Measurements from ENCODE around the gene SREBF1.

Gene SREBF1

GRCh38 chr17:17839791-17840707 is 3.3 kb upstream of the SREBF1 start:
- DNase-seq = peak; percentile 92

- peak; percentile 80 for DNase-seq
Measured at GRCh38 chr17:17837966-17838962, 1.5 kb upstream of the SREBF1 start.

- DNase-seq = no peak
Measured at GRCh38 chr17:17837380-17837821, 615 bp upstream of the SREBF1 start.

- peak; percentile 98 for DNase-seq
Measured at GRCh38 chr17:17836250-17836817, 452 bp downstream of the SREBF1 start.

- DNase-seq = no peak
Measured at GRCh38 chr17:17835415-17836249, 1.2 kb downstream of the SREBF1 start.

GRCh38 chr17:17834974-17835373 is 1.8 kb downstream of the SREBF1 start:
- no peak for DNase-seq

- DNase-seq = peak; percentile 59
Measured at GRCh38 chr17:17833658-17834357, 3.0 kb downstream of the SREBF1 start.

GRCh38 chr17:17832032-17832363 is 4.8 kb downstream of the SREBF1 start:
- DNase-seq = no peak

GRCh38 chr17:17831208-17832031 is 5.4 kb downstream of the SREBF1 start:
- no peak for DNase-seq

GRCh38 chr17:17830740-17831207 is 6.0 kb downstream of the SREBF1 start:
- DNase-seq = no peak

GRCh38 chr17:17830269-17830567 is 6.6 kb downstream of the SREBF1 start:
- no peak for DNase-seq

- DNase-seq = no peak
Measured at GRCh38 chr17:17827826-17828621, 8.8 kb downstream of the SREBF1 start.

GRCh38 chr17:17826942-17827785 is 9.6 kb downstream of the SREBF1 start:
- DNase-seq = no peak

GRCh38 chr17:17826342-17826713 is 10.5 kb downstream of the SREBF1 start:
- DNase-seq = no peak

GRCh38 chr17:17824783-17825614 is 11.8 kb downstream of the SREBF1 start:
- DNase-seq = peak; percentile 42

- no peak for DNase-seq
Measured at GRCh38 chr17:17824119-17824782, 12.5 kb downstream of the SREBF1 start.

GRCh38 chr17:17823433-17824118 is 13.2 kb downstream of the SREBF1 start:
- DNase-seq = peak; percentile 94
